GM04503 (cell line): Measurements from ENCODE around the gene PADI2.

Experiments
- DNase-seq: peaks from one replicate; pipeline ENCODE4 v3.0.0-alpha.2; 2012; ENCODE audit warnings: low read depth

Gene PADI2

GRCh38 chr1:17112496-17113236, 6.6 kb downstream of the PADI2 start:
- no peak for DNase-seq

GRCh38 chr1:17112076-17112475, 7.2 kb downstream of the PADI2 start:
- DNase-seq, result no peak

- no peak for DNase-seq
Measured at GRCh38 chr1:17110555-17110926, 8.7 kb downstream of the PADI2 start.

GRCh38 chr1:17109892-17110554, 9.2 kb downstream of the PADI2 start:
- DNase-seq, result no peak

DNA sequence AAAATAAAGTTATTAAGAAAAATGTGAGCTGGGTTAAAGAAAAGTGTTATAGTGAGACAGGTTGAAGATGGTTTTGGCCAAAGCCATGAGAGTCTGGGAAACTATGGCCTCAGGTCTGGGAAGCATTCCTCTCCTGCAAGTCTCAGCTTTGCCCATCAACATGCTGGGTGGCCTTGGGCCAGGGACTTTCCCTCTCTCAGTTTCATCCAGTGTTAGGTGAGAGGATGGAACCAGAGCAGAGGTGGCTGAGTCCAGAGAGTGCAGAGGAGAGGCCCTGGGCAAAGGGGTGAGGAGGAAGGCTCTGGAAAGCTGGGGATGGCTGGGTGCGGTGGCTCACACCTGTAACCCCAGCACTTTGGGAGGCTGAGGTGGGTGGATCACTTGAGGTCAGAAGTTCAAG, 10.5 kb downstream of the PADI2 start:
- no peak for DNase-seq

- DNase-seq, result no peak
Measured at GRCh38 chr1:17108360-17108759, 10.9 kb downstream of the PADI2 start.

DNA sequence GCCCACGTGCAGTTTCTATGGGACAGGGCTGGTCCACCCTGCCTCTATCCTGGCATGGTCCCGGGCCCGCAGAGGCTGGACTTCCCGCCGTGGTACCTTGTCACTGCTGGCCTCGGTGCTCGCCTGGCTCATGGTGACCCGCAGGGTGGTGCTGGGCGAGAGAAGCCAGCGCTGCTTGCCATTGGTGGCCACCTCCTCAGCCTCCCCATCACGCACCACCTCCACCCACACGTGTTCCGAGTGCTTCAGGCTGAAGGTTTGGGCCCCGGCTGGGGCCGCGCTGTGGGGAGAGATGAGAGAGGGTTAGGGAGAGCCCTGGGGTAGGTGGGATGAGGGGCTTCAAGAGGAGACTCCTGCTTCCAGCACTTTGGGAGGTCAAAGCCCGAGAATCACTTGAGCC, 14.5 kb downstream of the PADI2 start:
- DNase-seq, result no peak

GRCh38 chr1:17102232-17102631, 17.0 kb downstream of the PADI2 start:
- no peak for DNase-seq

GRCh38 chr1:17101261-17101660, 18.0 kb downstream of the PADI2 start:
- no peak for DNase-seq

GRCh38 chr1:17099616-17100340, 19.5 kb downstream of the PADI2 start:
- DNase-seq, result no peak

DNA sequence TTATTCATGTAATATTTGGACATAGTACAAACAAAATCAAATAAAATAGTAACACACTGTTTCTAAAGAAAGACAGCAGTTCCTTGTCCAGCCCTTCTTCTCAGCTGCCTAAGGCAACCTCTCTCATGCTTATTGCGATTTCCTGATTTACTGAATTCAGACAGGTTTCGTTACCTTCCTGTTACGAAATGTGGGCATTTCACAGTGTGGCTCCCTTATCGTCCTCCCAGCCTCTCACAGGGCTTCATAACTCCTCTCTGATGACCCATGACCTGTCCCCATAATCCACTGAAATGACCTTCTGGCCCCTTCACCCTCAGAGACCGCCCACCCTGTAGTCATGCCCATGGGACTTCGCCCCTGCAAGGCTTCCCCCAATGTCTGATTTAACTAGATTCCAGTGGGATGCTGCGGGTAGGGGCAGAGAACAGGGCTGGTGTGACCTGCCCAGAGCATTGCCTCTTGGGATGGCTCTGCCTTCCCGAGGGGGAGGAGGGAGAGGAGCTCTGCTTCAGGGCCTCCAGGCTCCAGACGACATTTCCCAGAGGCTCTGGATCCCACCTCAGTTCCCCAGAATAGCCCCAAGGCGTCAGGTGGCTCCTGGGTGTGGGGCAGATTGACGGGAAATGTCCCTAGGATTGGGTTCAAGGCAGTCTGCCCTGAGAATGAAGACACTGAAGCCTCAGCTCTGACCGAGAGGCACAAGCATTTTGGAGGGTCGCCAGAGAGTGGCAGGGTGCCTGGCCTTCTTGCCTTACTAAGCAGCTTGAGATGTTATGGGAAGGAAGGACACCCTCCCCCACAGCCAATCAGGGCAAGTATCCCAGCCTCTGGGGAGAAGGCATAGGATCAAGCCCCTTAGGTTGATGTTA, 20.6 kb downstream of the PADI2 start:
- no peak for DNase-seq

GRCh38 chr1:17097787-17098186, 21.5 kb downstream of the PADI2 start:
- no peak for DNase-seq

DNA sequence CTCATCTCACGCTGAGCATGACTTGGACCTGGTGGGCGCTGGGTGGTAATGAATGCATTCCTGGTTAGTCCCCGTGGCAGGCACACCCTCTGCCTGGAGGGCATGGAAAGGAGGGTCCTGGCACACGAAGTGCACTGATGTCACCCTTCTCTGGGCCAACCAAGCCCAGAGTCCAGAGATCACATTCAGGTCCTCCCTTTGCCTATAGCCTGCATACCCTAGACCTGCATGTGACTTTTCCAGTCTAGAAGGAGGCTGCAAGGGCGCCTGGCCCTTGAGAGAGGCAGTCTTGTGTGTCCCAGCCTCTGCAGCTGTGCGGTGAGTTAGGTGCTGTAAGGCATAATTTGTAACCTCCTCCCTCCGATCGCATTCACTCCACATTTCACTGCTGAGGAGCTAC, 22.1 kb downstream of the PADI2 start:
- no peak for DNase-seq

DNA sequence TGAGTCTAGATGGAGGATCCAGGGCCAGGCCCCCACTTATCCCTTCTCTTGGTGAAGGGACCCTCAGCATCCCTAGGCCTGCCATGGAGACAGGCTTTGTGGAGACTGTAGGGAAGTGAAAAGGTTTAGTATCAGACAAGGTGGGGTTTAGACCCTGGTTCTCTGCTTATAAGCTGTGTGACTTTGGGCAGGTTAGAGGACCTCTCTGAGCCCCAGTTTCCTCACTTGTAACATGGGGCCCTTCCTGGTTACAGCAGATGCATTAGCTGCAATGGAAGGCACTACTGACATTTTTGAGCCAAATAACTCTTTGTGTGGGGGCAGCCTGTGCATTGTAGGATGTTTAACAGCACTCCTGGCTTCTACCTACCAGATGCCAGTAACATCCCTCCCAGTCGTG, 22.7 kb downstream of the PADI2 start:
- DNase-seq, result no peak

- no peak for DNase-seq
Measured at GRCh38 chr1:17095141-17095540, 24.1 kb downstream of the PADI2 start.

GRCh38 chr1:17094664-17095063, 24.6 kb downstream of the PADI2 start:
- no peak for DNase-seq

GRCh38 chr1:17093822-17094393, 25.3 kb downstream of the PADI2 start:
- DNase-seq, result no peak

- no peak for DNase-seq
Measured at GRCh38 chr1:17091252-17091651, 28.0 kb downstream of the PADI2 start.

DNA sequence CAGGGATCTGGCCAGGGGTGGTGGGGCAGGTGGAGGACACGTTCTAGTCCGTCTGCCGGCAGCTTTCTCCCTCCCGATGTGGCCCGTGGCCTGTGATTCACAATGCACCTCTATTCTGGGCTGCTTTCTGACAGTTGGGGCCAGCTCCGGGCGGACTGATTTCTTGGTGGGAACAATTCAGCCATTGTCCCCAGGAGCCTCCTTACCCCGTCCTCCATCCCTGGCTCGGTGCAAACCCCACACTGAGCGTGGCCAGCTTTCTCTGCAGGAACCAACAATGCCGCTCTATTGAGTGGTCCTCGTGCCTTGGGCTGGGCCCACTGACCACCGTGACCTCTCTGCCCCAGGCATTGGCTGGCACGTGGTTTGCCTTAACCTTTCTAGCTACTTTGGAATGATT, 29.7 kb downstream of the PADI2 start:
- no peak for DNase-seq

DNA sequence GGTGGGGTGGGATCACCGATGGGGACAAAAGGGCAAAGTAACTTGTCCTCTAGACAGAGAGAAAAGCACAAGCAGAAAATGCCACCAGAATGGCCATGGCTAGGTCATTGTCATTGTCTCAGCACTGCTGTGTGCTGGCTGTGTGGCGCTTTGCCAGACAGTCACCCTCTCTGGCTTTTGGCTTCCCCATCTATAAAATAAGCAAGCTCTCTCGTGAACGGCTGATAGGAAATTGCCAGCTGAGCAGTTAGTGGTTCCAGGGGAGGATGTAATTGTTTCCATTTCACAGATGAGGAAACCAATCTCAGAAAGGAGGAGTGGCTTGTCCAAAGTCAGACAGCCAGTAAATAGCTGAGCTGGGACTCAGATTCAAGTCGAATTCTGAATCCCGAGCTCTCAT, 32.5 kb downstream of the PADI2 start:
- no peak for DNase-seq

GRCh38 chr1:17084787-17085186, 34.5 kb downstream of the PADI2 start:
- DNase-seq, result no peak

- no peak for DNase-seq
Measured at GRCh38 chr1:17082761-17083160, 36.5 kb downstream of the PADI2 start.
